ENCODE results near the gene EGR2.

Gene EGR2

GRCh38 chr10:62817766-62818425 lies 1.7 kb upstream of the EGR2 start:
- DNase-seq (ENCODE audit: low spot score): peak; percentile 88

GRCh38 chr10:62817121-62817765 lies 1.1 kb upstream of the EGR2 start:
- DNase-seq (ENCODE audit: low spot score): peak; percentile 62

- DNase-seq (ENCODE audit: low spot score): no peak
These were observed 163 bp downstream of the EGR2 start for GRCh38 chr10:62816076-62816330.

GRCh38 chr10:62815381-62816075 lies 638 bp downstream of the EGR2 start:
- no peak for DNase-seq (ENCODE audit: low spot score)

- DNase-seq (ENCODE audit: low spot score): peak; percentile 23
These were observed 1.3 kb downstream of the EGR2 start for GRCh38 chr10:62814756-62815380.

GRCh38 chr10:62813981-62814380 lies 2.2 kb downstream of the EGR2 start:
- no peak for DNase-seq (ENCODE audit: low spot score)

- DNase-seq (ENCODE audit: low spot score): no peak
These were observed 2.7 kb downstream of the EGR2 start for GRCh38 chr10:62813453-62813852.

GRCh38 chr10:62812672-62813439 lies 3.3 kb downstream of the EGR2 start:
- DNase-seq (ENCODE audit: low spot score): no peak

GRCh38 chr10:62811159-62811875 lies 4.8 kb downstream of the EGR2 start:
- DNase-seq (ENCODE audit: low spot score): no peak

GRCh38 chr10:62810156-62810902 lies 5.8 kb downstream of the EGR2 start:
- no peak for DNase-seq (ENCODE audit: low spot score)

- DNase-seq (ENCODE audit: low spot score): no peak
These were observed 9.9 kb downstream of the EGR2 start for GRCh38 chr10:62806251-62806650.

GRCh38 chr10:62805231-62806099 lies 10.7 kb downstream of the EGR2 start:
- peak; percentile 75 for DNase-seq (ENCODE audit: low spot score)

- peak; percentile 91 for DNase-seq (ENCODE audit: low spot score)
These were observed 11.6 kb downstream of the EGR2 start, which contains the start of gene ADO for GRCh38 chr10:62804356-62805230. Gene ADO (plus strand): TSS chr10:62804720. CDS start chr10:62805060, 340 bp downstream.

- no peak for DNase-seq (ENCODE audit: low spot score)
These were observed 12.3 kb downstream of the EGR2 start for GRCh38 chr10:62803724-62804355.

- DNase-seq (ENCODE audit: low spot score): no peak
These were observed 14.3 kb downstream of the EGR2 start for GRCh38 chr10:62801871-62802270.

GRCh38 chr10:62796896-62797295 lies 19.3 kb downstream of the EGR2 start:
- DNase-seq (ENCODE audit: low spot score): no peak

GRCh38 chr10:62795762-62796161 lies 20.4 kb downstream of the EGR2 start:
- no peak for DNase-seq (ENCODE audit: low spot score)

GRCh38 chr10:62795100-62795499 lies 21.1 kb downstream of the EGR2 start:
- DNase-seq (ENCODE audit: low spot score): no peak

Measured in AG20443 (cell line).